GM21367 (cell line): Measurements from ENCODE around the gene CHST14.

Source experiments
- ATAC-seq: cut with Tn5 transposase; IDR thresholded peaks from one replicate; pipeline ENCODE4 v1.9.1; 2021; ENCODE audit not compliant: unreplicated experiment

Gene CHST14

DNA sequence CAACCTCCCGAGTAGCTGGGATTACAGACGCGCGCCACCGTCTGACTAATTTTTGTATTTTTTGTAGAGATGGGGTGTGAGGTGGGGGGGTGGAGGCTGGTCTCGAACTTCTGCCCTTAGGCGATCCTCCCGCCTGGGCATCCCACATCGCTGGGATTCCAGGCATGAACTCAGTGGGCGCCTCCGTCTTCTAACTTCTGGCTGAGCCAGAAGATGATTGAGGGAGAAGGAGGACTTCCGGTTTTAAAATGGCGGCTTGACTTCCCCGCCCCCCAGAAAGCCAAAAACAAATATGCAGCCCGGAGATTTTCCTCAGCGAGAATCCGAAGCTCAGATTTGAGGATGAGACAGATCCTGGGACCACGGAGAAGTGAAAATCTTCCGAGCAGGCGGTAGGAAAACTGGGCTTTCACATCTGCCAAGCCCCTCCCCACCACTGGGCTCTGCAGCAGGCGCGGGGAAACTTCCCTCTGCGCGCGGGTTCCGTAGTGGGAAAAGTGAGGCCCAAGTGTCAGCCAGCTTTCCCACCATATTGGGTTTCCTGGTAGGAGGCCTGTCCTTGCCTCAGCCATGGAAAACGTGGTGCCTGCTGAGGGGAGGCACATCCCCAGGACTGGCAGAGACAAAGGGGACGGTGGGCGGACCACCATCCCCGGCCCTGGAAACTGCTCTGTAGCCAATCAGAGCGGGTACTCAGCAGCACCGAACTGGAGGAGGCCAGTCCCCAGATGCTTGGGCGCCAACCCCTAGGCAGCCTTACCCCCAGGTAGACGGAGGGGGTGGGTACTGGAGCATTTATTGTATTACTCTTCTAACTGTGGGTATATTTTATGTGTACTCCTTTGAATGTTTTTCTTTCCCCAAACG lies 17.3 kb downstream of the CHST14 start:
- ATAC-seq: no peak

DNA sequence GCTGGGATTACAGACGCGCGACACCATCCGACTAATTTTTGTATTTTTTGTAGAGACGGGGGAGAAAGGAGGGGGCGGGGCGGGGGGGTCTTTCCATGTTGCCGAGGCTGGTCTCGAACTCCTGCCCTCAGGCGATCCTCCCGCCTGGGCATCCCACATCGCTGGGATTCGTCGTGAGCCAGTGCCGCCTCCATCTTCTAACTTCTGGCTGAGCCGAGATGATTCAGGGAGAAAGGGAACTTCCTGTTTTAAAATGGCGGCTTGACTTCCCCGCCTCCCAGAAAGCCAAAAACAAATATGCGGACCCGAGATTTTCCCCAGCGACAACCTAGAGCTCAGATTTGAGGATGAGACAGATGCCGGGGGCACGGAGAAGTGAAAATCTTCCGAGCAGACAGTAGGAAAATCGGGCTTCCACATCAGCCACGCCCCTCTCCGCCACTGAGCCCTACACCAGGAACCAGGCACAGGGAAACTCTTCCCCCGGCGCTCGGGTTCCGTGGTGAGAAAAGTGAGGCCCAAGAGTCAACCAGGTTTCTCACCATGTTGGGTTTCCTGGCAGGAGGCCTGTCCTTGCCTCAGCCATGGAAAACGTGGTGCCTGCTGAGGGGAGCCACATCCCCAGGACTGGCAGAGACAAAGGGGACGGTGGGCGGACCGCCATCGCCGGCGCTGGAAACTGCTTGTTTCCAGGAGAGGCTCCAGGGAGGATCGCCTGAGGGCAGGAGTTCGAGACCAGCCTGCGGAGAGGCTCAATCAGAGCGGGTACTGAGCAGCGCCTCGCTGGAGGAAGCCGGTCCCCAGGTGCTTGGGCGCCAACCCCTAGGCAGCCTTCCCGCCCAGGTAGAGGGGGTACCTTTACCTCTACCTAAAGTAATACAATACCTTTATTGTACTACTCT lies 18.7 kb downstream of the CHST14 start:
- ATAC-seq: no peak

GRCh38 chr15:40493089-40493840 lies 22.5 kb downstream of the CHST14 start:
- ATAC-seq: no peak

GRCh38 chr15:40495516-40495915 lies 24.7 kb downstream of the CHST14 start:
- ATAC-seq: no peak

GRCh38 chr15:40498418-40498817 lies 27.6 kb downstream of the CHST14 start:
- ATAC-seq: no peak

DNA sequence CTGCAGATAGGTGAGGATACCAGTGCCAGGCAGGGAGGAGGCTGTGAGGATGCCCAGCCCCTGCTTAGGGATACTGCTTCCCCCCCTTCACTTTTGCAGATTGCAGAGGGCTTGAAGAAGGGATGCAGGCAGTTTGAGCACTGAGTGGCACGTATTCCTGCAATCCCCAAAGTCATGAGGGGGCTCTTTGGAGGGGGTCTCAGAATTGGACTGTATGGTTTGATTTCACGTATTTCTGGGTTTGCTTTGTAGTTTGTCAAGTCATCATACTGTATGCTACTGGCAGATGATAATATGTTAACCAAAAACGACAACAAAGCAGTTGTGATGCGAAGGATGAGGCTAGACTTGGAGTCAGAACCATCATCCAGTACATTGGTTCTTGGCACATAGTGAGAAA lies 28.1 kb downstream of the CHST14 start:
- no peak for ATAC-seq

- ATAC-seq: no peak
These were observed 29.1 kb downstream of the CHST14 start for GRCh38 chr15:40499931-40500330.

DNA sequence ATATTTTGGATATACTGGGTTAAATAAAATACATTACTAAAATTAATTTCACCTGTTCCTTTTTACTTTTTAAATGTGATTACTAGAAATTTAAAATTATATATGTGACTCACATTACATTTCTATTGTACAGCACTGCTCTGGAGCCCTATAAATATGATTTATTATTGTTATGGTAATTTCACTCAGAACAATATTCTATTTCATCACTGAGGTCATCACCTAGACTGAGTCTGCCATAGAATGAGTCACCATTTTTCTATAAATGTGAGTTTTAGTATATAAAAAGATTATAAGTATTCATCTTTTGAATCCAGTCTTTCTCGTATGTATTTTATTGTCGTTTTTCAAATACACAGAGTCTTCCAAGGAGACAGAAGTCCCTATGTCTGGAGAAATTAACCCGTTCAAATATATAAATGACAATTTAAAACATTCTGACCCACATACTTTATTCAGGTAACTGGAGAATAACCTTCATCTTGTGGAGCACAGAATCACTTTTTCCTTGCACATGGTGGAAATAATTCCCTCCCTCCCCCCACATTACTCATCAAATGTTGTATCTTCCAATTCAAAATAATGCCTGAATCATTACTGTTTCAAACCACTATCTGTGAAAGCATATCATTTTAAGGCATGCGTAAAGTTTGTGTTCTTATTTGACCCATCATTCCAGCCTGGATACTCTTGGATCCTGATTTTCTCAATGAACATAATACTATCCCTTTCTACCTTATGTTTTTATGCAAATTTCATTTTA lies 30.0 kb downstream of the CHST14 start:
- ATAC-seq: no peak

DNA sequence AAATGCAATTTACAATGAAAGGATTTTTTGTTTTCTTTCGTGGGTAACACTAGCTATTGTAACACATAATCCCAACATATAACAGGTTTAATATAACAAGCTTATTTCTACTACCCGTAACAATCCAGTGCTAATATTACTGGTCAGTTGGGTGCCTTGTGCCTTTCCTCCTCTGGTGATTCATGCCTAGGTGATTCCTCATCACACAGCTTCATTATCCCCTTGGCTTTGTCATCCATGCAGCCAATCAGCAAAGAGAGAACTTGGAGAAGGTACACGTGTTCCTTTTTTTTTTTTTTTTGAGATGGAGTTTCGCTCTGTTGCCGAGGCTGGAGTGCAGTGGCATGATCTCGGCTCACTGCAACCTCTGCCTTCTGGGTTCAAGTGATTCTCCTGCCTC lies 30.7 kb downstream of the CHST14 start:
- no peak for ATAC-seq

DNA sequence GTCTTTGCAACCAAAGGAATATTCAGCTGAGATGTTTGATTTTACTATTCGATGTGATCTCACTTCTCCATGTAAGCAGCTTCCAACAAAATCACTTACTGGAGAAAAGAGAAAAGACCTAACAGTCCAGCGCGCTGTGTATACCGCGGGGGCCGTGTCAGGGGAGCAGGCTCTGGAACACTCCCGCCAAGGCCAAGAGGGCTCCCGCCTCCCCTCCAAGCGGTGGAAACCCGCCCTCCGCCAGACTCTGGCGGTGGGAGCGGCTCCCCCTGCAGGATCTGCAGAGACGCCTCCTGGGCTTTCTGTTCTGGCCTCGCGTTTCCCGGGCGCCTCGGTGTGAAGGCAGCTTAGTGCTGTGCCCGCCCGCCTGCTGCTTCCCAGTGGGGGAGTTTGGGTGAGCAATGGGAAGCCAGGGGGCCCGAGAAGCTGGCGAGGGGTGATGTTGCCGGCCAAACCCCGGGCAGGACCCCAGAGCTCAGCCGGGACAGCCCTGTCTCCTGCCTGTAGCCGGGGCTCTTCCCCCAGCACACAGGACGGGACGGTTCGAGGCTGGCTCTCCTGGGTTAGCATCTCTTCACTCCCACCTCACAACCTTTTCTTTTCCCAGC lies 36.3 kb downstream of the CHST14 start:
- ATAC-seq: no peak

DNA sequence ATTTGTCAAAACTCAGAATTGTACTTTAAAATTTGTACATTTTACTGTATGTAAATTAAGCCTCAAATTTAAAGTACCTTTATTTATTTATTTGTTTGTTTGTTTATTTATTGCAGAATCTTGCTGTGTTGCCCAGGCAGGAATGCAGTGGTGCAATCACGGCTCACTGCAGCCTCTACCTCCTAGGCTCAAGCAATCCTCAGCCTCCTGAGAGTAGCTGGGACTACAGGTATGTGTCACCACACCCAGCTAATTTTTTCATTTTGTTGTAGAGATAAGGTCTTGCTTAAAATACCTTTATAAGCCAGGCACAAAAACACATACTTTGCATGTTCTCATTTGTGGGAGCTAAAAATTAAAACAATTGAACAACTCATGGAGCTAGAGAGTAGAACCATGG lies 37.4 kb downstream of the CHST14 start:
- no peak for ATAC-seq

DNA sequence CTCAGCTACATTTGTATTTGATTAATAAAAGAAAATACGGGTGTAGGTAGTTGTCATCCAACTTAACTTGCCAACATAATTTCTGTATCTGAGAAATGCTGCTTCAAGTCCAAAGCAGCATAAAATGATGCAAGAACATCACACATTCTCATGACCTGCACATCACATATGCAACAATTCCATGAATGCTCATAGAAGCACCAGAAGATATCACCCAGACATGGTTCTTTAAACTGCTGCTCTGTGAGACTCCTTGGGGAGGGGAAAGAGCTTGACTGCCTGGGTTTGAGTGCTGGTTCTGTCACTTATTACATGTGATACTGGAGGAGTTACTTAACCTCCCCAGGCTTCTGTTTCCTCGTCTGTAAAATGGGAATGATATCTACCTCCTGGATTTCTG lies 39.4 kb downstream of the CHST14 start:
- ATAC-seq: no peak

GRCh38 chr15:40511093-40511471 lies 40.3 kb downstream of the CHST14 start:
- ATAC-seq: no peak

- ATAC-seq: no peak
These were observed 40.8 kb downstream of the CHST14 start for GRCh38 chr15:40511472-40512133.

GRCh38 chr15:40512440-40512839 lies 41.7 kb downstream of the CHST14 start:
- no peak for ATAC-seq

DNA sequence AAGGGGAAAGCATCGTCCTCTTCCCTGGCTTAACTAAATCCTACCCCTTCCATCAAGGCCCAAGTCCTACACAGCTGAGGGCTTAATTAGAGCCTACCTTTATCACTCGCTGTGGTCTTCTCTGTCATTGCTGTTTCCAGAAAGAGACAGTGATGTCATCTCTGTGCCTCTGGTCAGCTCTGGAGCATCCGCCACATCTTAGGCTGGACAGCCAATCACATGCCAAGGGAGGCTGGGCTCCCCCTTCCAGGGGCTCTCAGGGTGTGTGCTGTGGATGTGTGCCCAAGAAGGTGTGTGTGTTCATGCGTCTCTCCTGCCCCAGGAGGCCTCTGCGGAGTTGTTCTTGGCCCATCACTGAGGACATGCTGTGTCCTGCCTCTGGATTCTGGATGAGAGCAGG lies 42.8 kb downstream of the CHST14 start:
- ATAC-seq: no peak

GRCh38 chr15:40516322-40516721 lies 45.5 kb downstream of the CHST14 start:
- no peak for ATAC-seq
